Neuronal stem cell (in vitro differentiated cells): ENCODE data around the gene PRPF19.

ENCODE experiments used
- DNase-seq: peaks from one replicate; pipeline ENCODE4 v3.0.0-alpha.2; 2013; ENCODE audit warnings: low spot score
- H2AFZ ChIP-seq: one replicate; pipeline ENCODE4 v1.6.1; 2013; ENCODE audit warnings: mild to moderate bottlenecking, low read length, inconsistent platforms
- H2AK5ac ChIP-seq: 2 replicates; pipeline ENCODE4 v1.6.1; 2013; ENCODE audit warnings: low read depth, mild to moderate bottlenecking, inconsistent platforms, low read length, moderate library complexity, mixed read lengths
- H2BK120ac ChIP-seq: 2 replicates; pipeline ENCODE4 v1.6.1; 2013; ENCODE audit warnings: low read depth, mild to moderate bottlenecking, inconsistent platforms, low read length, moderate library complexity, mixed read lengths
- H2BK12ac ChIP-seq: one replicate; pipeline ENCODE4 v1.6.1; 2013; ENCODE audit warnings: low read length, inconsistent platforms
- H2BK15ac ChIP-seq: 2 replicates; pipeline ENCODE4 v1.6.1; 2013; ENCODE audit warnings: mild to moderate bottlenecking, low read length, inconsistent platforms, mixed read lengths
- H2BK5ac ChIP-seq: one replicate; pipeline ENCODE4 v1.6.1; 2013; ENCODE audit warnings: inconsistent platforms, mild to moderate bottlenecking, low read length, moderate library complexity
- H3K14ac ChIP-seq: one replicate; pipeline ENCODE4 v1.6.1; 2013; ENCODE audit warnings: low read length, inconsistent platforms
- H3K18ac ChIP-seq: 2 replicates; pipeline ENCODE4 v1.6.1; 2013; ENCODE audit warnings: low read length, inconsistent platforms
- H3K23ac ChIP-seq: 2 replicates; pipeline ENCODE4 v1.6.1; 2013; ENCODE audit warnings: low read depth, mild to moderate bottlenecking, mixed read lengths, low read length, inconsistent platforms; ENCODE audit not compliant: poor library complexity
- H3K27ac ChIP-seq: replicated peaks from 3 replicates; pipeline ENCODE4 v1.5.1; 2013; ENCODE audit warnings: low read length, inconsistent platforms
- H3K27me3 ChIP-seq, 3 experiments: 2 replicates each; pipeline ENCODE4 v1.6.1; 2013; ENCODE audit warnings: low read length in 3 of 3, mild to moderate bottlenecking in 2 of 3, inconsistent platforms in 1 of 3, low read depth in 1 of 3, mixed read lengths in 1 of 3, moderate library complexity in 1 of 3; ENCODE audit not compliant: control insufficient read depth in 3 of 3, insufficient read depth in 3 of 3
- H3K36me3 ChIP-seq, 2 donors: replicated peaks in 1 of 2; 2 replicates each; pipeline ENCODE4 v1.6.1; 2013; ENCODE audit warnings: low read length in 2 of 2; ENCODE audit not compliant: control insufficient read depth in 2 of 2, insufficient read depth in 2 of 2
- H3K4ac ChIP-seq: 2 replicates; pipeline ENCODE4 v1.6.1; 2013; ENCODE audit warnings: inconsistent platforms, mild to moderate bottlenecking, low read length, moderate library complexity
- H3K4me1 ChIP-seq, 2 donors: 1 replicate in 1 of 2; 2 replicates in 1 of 2; pipeline ENCODE4 v1.6.1; 2013; ENCODE audit warnings: low read length in 2 of 2, low read depth in 1 of 2; ENCODE audit not compliant: control insufficient read depth in 2 of 2, insufficient read depth in 1 of 2
- H3K4me2 ChIP-seq: one replicate; pipeline ENCODE4 v1.6.1; 2013; ENCODE audit warnings: mild to moderate bottlenecking, low read length, inconsistent platforms; ENCODE audit not compliant: insufficient read depth, poor library complexity, severe bottlenecking
- H3K4me3 ChIP-seq, 2 donors: 2 replicates each; pipeline ENCODE4 v1.5.1; 2013; ENCODE audit warnings: low read length in 2 of 2, mild to moderate bottlenecking in 2 of 2, inconsistent platforms in 1 of 2, moderate library complexity in 1 of 2
- H3K79me1 ChIP-seq: one replicate; pipeline ENCODE4 v1.6.1; 2013; ENCODE audit warnings: low read depth, mild to moderate bottlenecking, inconsistent platforms, low read length, moderate library complexity
- H3K9ac ChIP-seq: one replicate; pipeline ENCODE4 v1.6.1; 2013; ENCODE audit warnings: mild to moderate bottlenecking, low read depth, low read length, inconsistent platforms; ENCODE audit not compliant: poor library complexity
- H3K9me3 ChIP-seq, 2 donors: replicated peaks in 1 of 2; 2 replicates each; pipeline versions ENCODE3 to v1.6.1; 2013; ENCODE audit warnings: low read length in 2 of 2, mild to moderate bottlenecking in 2 of 2, inconsistent platforms in 1 of 2, low read depth in 1 of 2, mixed read lengths in 1 of 2, moderate library complexity in 1 of 2; ENCODE audit not compliant: control insufficient read depth in 2 of 2, insufficient read depth in 1 of 2
- H4K8ac ChIP-seq: one replicate; pipeline ENCODE4 v1.6.1; 2013; ENCODE audit warnings: low read depth, mild to moderate bottlenecking, inconsistent platforms, low read length, moderate library complexity
- H4K91ac ChIP-seq: one replicate; pipeline ENCODE4 v1.6.1; 2013; ENCODE audit warnings: low read length, low read depth, mild to moderate bottlenecking, inconsistent platforms; ENCODE audit not compliant: poor library complexity
- WGBS, 2 donors: extraction: QIAGEN DNeasy Blood & Tissue Kit; methylation state at CpG; one replicate each; pipeline ENCODE4 v1.1.7; 2013; ENCODE audit warnings: missing lambda C conversion rate in 2 of 2, mixed read lengths in 1 of 2; ENCODE audit not compliant: insufficient read length in 2 of 2, insufficient replicate concordance in 1 of 2; ENCODE audit errors: extremely low coverage in 2 of 2; 5-methylcytosine and 5-hydroxymethylcytosine counted together

The PRPF19 gene

DNA sequence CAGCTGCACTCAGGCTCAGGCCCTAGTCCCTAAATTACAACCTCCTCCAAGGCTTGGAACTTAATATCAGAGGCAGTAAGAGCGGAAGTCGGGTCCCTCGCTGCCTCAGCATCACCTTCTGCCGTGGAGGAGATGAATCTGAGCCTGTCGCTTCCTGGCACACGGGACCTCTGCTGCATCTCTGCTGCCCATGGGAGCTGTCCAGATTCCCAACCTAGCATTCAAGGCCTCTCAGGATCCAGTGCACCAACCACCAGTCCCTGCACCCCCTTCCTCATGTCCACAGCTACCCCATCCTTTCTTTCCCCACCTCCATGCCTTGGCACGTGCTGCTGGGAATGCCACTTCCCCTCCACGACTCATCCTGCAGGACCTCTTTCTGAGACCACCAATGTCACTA lies 48.1 kb downstream of the PRPF19 start:
- Histone ChIP-seq H3K23ac (no peak overlapping the region), H3K36me3 (no peaks in the 10 kb centered on the region), H3K27me3 (no peaks in the 10 kb centered on the region), H3K4ac (no peak overlapping the region), H3K4me3 (no peak overlapping the region), H2BK15ac (no peak overlapping the region), H2AFZ (peak overlapping the region; percentile 66), H4K8ac (no peak overlapping the region), H3K4me2 (no peak overlapping the region), H2BK12ac (no peak overlapping the region), H3K9ac (no peak overlapping the region), H2AK5ac (no peak overlapping the region), H3K9me3 (no peaks in the 10 kb centered on the region), H3K14ac (no peak overlapping the region), H2BK5ac (no peak overlapping the region), H3K79me1 (no peaks in the 10 kb centered on the region), H3K18ac (no peak overlapping the region), H3K27ac (no peak overlapping the region), H2BK120ac (no peak overlapping the region), H4K91ac (no peak overlapping the region), H3K4me1 (peaks cover 0 to 4% of the 10 kb centered on the region in 2 donors)
- DNase-seq = no peak
- WGBS, 2 donors = no CpG with 5 or more reads among the region's 8 CpGs

DNA sequence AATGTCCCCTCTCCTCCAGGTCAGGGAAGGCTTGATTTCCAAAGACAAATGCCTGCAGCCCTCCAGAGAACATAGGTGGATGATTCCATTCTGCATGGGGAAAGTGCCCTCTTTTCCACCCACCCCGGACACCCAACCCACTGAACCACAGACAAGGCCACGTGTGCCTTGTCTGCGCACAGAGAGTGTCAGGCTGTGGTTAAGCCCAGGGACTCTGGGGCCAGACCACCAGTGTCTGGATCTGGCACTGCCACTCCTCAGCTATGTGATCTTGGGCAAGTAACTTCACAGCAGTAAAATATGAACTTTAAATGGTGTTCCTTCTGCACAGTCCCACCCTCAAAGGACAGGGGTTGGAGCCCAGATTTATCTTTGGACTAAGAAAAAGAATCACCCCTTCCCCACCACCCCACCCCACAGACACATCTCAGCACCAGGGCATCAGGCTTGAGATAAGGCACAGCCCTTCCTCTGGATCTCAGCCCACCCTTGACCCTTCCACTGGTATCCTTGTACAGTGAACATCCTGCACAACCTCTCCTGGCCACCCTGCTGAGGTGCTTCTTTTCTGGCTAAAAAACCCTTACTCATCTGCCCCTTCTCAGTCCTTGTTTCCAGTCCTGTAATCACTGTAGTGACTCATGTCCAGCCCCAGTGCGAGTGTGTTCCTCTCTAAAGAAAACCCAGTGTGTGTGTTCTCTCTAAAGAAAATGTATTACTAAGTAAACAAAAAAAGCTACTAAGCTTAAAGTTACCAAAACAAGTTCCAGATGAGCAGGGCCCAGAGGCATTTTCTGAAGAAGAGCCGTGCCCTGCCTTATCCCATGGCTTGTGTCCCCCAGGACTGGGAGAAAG lies 48.8 kb downstream of the PRPF19 start:
- no peak overlapping the region for H2BK5ac ChIP-seq
- H3K9ac ChIP-seq = no peak overlapping the region
- no peak for DNase-seq
- H3K9me3 ChIP-seq = no peaks in the 10 kb centered on the region
- H3K79me1 ChIP-seq = no peaks in the 10 kb centered on the region
- no peak overlapping the region for H3K18ac ChIP-seq
- peak overlapping the region; percentile 32 for H3K14ac ChIP-seq
- no peak overlapping the region for H2BK12ac ChIP-seq
- H3K23ac ChIP-seq = no peak overlapping the region
- H2AFZ ChIP-seq = no peak overlapping the region
- peaks cover 0 to 4% of the 10 kb centered on the region in 2 donors for H3K4me1 ChIP-seq
- no peaks in the 10 kb centered on the region for H3K36me3 ChIP-seq
- H3K4me3 ChIP-seq = no peak overlapping the region
- H2BK120ac ChIP-seq = no peak overlapping the region
- no peak overlapping the region for H3K27ac ChIP-seq
- H3K4me2 ChIP-seq = no peak overlapping the region
- no peaks in the 10 kb centered on the region for H3K27me3 ChIP-seq
- H4K91ac ChIP-seq = no peak overlapping the region
- no CpG with 5 or more reads among the region's 5 CpGs for WGBS, 2 donors
- H2BK15ac ChIP-seq = no peak overlapping the region
- H4K8ac ChIP-seq = no peak overlapping the region
- H2AK5ac ChIP-seq = no peak overlapping the region
- H3K4ac ChIP-seq = no peak overlapping the region

DNA sequence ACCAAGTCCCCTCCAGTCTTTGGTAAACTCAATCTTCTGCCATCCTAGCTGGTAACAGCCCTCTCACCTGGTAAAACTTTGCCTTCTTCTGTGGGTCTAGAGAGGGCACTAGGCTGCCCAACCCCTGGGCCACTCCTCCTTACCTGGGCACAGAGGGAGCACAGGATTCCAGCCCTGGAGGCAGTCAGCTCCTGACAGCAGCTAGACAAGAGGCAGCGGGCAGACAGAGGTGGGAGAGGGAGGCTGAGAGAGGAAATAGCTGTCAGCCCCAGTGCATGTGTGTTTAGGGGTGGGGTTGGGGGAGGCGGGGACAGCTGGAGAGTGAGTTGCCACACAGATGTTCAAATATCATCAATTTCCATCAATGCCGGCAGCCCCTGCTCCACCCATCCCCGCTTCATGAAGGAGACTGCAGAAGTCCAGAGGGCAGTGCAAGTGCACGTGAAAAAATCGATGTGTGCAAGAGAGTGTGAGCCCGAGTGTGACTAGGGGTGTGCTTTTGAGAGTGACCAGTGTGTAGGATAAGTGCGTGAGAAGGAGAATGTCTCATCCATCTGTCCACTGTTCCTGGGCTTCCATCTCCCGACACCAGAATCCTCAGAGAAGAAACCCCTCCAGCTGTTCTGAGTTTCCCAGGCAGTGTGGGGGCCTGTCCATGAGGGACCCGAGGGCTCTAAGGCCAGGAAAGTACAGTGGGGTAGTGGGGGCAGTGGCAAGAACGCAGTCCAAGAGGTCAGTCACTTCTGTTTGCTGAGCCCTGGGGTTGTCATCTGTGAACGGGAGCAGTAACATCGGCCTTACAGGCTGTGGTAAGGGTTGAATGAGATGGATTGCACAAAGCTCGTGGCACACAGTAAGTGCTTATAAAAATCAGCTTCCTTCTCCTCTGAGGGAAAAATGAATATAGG lies 50.4 kb downstream of the PRPF19 start, which contains the start of gene PTGDR2:
Gene PTGDR2, minus strand, starts transcription at position 225 of the 908 bp plus-strand sequence. CDS start 2,228 bp downstream, outside the sequence.
- Histone ChIP-seq H3K14ac (no peak within 1 kb of the TSS), H2AFZ (no peak within 1 kb of the TSS), H3K27ac (no peak within 1 kb of the TSS), H3K4me1 (peaks cover 0 to 3% of the 10 kb centered on the region in 2 donors), H2AK5ac (no peak within 1 kb of the TSS), H3K23ac (no peak within 1 kb of the TSS), H2BK15ac (no peak within 1 kb of the TSS), H4K91ac (no peak within 1 kb of the TSS), H3K79me1 (no peaks in the 10 kb centered on the region), H3K4me3 (no peak within 1 kb of the TSS), H3K9ac (no peak within 1 kb of the TSS), H2BK12ac (no peak within 1 kb of the TSS), H3K18ac (no peak within 1 kb of the TSS), H2BK120ac (no peak within 1 kb of the TSS), H4K8ac (no peak within 1 kb of the TSS), H2BK5ac (no peak within 1 kb of the TSS), H3K36me3 (peaks cover 4 to 8% of the 10 kb centered on the region in 2 donors), H3K9me3 (no peaks in the 10 kb centered on the region), H3K27me3 (no peaks in the 10 kb centered on the region), H3K4ac (no peak within 1 kb of the TSS), H3K4me2 (no peak within 1 kb of the TSS)
- DNase-seq = no peak
- no CpG with 5 or more reads among the region's 14 CpGs for WGBS, 2 donors
